SU-DHL-6 (cell line): ENCODE data around the gene SNRNP200.

Experiments
- CTCF ChIP-seq: fragments of 200-600 bp; sonication (generic); IDR thresholded peaks from one replicate; pipeline ENCODE4 v1.5.1; 2017; ENCODE audit warnings: antibody characterized with exemption, mild to moderate bottlenecking, low read length, moderate library complexity; ENCODE audit not compliant: insufficient read depth, poor library complexity, severe bottlenecking
- EZH2phosphoT487 ChIP-seq: fragments of 200-600 bp; sonication (generic), shearing (Covaris generic); conservative IDR thresholded peaks from 2 replicates; pipeline ENCODE4 v1.6.1; 2018; ENCODE audit warnings: mild to moderate bottlenecking, antibody characterized with exemption, low read length, moderate library complexity, mixed read lengths

- TF ChIP-seq CTCF: no peak
- TF ChIP-seq EZH2phosphoT487: no peak
Observed at GRCh38 chr2:96336873-96337272, 31.5 kb upstream of the SNRNP200 start.
